Putamen (tissue), 1 donor: ENCODE results near the gene BCKDHB.
"Not testable (repeated sequence)": the region's sequence is repeated elsewhere in the genome, so short reads cannot be mapped to it uniquely, and the experiment has no call there.

Experiments used
- DNase-seq: peaks from one replicate; pipeline ENCODE4 v3.0.0-alpha.2; 2016; ENCODE audit warnings: low spot score

Gene BCKDHB

DNA sequence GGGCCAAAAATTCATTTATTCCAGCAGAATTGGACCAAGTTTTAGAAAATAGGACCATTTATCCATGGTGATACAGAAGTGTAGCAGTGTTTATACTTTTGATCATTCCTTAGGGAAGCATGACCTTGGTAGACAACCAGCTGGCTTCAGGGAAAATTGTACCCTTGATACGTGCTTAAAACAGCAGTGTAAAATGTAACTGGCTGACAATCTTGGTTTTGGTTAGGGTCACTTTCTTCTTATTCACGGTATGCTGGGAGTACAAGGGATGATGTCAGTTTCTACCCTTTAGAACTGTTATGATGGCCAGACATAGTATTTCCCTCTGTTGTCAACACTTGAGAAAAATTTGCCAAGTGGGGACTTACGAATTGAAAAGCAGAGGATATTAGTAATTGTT is 157.1 kb downstream of the BCKDHB start:
- no peak for DNase-seq

DNA sequence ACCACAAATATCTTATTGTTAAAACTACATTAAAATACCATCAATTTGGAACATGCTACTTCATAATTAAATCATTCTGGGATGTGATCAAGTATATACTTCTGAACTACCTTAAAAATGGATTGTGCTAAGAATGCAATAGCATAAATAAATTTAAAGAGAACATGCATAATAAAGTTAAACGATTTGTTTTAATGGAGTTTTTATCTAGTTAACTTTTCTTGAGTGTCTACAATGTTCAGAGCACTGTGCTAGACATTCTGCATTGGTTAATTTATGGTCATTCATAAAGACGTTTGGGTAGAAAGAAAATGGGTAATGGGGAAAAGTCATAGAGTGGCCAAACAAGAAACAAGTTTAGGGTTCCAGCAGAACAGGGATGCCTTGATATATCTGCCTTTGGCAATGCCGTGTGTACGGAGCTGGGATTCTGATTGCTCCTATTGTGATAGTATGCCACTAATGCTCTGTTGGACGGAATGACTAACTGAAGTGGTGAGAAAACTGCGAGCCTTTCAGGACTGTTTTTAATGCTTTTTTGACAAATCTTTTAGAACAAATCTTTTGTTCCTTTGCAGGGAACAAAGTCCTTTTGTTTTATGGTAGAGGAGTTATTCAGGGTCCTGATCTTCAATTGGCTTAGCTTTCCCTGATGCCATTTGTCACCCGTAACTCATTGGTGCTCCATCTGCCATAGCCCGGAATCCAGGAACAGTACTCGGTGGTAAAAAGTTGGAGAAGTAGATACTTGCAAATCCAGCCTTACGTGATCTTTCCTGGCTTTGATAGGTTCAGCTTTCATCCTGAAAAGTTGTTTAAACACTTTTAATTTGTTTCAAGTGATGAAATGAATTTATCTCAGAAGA is 162.6 kb downstream of the BCKDHB start:
- DNase-seq, result no peak

DNA sequence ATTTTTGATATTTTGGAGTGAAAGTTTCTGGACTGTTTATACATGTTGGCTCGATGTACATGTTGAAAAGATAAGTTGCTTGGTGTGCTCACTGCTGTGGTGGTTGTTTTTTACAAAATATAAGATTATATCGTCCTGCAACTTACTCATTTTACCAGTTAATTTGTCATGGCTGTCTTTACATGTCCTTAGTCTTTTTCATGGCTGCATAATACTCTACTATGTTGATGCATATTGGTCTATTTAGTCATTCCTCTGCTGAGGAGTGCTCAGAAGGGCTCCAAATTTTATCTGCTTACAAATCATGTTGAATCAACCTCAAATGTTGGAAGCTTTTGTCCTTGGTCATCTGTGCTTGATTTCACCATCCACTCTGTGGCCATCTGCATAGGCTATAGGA is 164.6 kb downstream of the BCKDHB start:
- DNase-seq, result no peak

DNA sequence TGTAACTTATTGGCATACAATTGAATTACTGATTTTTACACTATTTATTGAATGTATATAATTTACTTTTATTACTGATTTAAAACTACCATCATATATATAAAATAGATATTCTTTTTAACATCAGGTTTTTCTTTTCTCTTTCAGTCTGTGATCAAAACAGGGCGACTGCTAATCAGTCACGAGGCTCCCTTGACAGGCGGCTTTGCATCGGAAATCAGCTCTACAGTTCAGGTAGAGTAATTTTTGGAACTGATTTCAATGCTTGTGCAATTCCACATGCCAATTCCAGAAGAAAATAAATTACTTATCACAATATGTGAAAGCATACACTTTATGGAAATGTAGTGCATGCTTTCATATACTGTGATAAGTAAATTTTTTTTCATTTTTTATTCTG is 166.5 kb downstream of the BCKDHB start:
- no peak for DNase-seq

DNA sequence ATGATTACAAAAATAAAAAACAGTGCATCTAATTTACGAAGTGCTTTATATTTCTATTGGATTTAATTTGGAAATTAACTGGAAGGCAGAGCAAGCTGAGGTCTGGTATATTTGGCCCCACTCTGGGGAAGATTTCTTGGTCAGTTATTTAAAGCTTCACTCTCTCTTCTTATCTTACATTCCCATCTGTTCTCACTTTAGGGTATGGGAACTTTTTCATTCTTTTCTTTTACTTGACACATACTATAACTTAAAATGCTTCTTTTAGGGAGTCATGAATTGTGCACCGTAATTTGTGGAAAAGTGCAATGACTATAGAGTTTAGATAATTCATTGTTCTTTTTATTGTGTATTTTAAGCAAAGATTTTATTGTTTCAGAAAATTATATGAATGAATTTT is 170.4 kb downstream of the BCKDHB start:
- no peak for DNase-seq

DNA sequence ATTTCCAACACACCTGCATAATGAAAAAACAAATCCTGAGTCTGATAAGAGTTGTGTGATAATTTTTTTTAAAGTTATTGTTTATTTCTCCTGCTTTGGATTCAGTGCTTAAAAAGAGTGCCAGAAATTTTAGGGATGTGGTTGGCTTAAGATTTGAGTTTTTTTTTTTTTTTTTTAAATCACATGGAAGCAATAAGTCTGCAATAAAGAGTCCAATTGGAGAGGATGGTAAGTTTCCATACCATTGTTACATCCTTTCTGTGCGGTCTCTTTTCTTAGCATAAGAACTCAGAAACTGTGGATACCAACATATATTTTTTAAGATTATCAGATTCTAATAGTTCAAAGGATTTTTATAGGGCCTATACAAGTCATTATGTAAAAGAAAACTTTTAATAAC is 171.0 kb downstream of the BCKDHB start:
- no peak for DNase-seq

DNA sequence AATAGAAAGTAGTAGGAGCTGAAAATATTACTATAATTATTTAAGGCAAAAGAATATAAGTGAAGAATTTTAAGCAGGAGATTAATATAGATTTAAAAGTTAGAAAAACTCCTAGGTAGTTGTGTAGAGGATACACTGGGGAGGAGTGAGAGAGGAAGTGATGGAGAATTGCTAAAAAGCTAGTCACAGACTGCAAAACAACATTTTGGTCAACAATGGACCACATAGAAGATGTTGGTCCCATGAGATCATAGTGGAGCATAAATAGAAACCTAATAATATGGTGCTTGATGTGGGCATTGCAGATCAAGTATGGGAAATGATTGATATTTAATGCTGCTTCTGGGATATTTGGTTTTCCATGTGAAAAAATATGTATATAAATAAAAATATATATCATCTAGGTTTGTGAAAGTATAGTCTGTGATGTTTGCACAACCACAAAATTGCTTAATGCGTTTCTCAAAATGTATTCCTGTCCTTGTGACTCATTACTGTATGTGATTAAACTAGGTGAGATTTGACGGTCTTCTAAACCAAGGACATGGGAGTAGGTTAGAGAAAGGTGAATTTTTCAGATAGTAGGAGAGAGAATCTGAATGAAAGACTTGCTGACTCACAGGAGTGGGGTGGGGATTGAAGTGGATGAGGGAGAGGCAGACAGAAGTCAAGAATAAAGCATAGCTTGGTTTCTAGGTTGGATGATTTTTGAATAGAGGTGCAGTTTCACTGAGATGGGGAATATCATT is 174.0 kb downstream of the BCKDHB start:
- DNase-seq, result no peak

DNA sequence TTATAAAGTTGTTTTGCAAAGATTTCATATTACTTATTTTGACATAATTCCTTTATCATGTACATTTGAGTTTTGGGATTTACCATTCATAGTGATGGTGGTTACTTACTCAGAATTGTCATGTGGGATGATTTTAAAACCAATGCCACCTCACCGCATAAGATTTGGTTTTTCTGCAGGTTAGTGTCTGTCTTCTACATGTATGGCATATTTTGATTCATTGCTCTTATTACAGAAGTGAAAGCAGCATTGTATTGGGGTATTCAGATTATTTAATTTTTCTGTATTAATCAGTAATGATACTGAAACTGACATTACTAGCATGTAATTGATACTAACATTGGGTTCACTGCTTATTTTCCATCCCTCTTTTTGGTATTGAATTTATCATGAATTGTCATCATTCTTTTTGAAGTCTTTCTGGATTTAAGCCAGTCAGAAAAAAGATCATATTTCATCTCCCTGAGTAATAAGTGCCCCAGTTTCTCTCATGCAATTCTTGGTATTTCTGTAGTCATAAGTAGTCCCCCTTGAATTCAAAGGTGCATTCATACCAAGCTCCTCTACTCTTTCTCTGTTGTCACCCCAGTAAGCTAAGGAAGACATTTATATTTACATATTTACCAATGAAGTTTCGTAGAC is 176.6 kb downstream of the BCKDHB start:
- DNase-seq, result no peak

DNA sequence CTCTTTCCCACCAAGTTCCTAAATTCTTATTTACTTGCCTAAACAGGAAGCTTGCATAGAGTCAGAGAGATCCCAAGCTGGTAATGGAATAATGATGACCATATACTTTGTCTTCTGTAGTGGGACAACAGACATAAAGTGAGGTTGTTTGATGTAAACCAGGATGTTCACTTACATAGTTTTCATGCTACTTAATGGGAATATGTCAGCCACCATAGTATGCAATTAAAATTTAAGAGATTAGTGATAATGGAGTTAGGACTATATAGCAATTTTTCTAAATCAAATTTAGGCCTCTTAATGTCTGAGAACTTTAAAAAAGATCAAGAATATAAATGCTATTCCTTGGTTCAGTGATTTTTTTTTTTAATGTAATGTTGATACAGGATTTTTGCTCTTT is 180.6 kb downstream of the BCKDHB start:
- no peak for DNase-seq

DNA sequence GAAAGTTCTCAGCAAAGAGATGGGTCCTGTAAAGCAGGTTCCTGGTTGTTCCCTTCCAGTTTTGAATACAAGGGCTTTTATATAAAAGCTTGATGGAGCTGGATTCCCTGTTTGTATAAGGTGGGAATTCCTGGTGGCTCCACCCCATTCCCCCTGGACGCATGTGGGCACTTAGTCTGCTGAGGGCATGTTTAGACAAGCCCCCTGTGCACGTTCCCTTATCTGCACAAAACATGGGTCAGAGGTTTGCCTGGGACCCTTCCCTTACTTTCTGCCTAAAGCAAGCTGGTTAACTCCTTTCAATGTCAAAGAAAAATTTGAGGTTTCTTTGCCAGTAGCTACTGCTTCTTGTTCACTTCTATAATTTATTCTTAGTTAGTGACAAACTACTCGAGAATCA is 181.1 kb downstream of the BCKDHB start:
- no peak for DNase-seq

DNA sequence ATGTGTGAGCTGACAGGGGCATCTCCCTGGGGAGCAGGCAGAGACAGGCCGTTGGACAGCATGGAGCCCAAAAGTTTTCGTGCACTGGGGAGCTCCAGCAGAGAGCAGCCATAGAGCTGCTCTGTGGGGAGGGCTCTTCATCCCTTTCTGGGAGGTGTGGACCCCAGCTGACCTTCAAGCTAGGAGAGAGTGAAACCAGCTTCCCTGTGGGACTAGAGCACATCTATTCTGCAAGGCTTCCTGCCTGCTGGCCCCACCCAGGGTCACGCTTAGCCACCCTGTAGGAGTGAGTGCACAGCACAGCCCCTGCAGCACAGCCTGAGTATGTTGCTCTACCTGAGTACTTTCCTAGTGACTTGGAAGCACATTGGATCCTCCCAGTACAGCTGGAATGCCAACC is 183.3 kb downstream of the BCKDHB start:
- DNase-seq, result no peak

DNA sequence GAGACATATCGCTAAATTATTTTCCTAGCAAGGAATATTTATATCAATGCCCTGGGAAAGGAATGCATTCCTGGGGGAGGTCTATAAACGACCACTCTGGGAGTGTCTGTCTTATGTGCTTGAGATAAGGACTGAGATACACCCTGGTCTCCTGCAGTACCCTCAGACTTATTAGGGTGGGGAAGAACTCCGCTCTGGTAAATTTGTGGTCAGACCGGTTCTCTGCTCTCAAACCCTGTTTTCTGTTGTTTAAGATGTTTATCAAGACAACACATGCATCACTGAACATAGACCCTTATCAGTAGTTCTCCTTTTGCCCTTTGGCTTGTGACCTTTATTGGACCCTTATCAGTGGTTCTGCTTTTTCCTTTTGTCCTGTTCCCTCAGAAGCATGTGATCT is 188.1 kb downstream of the BCKDHB start:
- not testable (repeated sequence) for DNase-seq

DNA sequence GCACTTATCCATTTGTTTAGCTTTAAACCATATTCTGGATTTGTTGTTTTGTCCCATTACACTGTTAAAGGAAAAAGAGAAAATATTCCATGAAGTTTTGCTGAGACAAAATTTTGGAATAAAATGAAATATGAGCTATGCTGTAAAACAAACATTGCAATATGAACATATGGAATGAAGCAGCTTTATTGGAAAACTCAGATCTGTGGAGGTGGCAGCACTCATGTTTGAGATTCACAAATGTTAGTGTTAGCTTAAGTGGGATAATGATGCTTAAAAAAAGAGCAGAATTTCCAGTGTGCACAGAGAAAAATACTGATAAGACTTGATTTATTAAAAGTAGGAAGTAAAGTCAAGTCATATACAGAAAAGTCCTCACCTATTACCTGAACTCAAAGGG is 196.2 kb downstream of the BCKDHB start:
- DNase-seq, result no peak

DNA sequence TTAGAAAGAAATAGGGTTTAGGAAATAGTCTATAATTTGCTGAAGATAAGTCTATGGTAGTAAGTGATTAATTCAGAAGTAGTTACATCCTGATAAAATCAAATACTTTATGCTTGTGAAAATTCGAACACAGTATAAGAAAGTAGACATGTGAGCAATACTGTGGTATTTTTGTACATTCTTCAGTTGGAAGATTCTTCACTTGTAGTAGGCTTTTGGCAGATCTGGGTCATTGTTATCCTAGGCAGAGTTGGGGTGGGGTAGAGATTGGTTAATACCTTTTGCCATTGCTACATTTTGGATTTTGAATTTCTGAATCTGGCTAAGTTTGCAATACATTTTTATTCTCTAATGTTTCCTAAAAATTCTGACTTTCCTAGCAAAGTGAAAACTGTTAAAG is 197.5 kb downstream of the BCKDHB start:
- DNase-seq, result peak; percentile 46

DNA sequence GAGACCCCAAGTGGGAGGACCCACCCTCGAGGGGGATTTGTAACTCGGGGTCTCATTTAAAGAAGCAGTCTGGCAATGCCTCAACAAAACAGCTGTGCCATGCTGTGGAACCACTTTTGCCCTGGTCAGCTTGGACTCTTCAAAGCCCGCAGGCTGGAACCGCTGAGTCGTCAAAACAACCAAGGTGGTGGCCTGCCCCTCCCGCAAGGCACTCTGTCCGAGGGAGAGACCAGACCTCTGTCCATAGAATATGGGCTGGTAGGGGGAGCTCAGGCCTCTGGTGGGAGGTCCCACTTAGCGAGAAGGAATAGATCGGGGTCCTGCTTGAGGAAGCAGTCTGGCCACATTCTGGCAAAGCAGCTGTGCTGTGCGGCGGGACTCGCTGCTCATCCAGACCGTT is 208.1 kb downstream of the BCKDHB start:
- DNase-seq, result no peak

DNA sequence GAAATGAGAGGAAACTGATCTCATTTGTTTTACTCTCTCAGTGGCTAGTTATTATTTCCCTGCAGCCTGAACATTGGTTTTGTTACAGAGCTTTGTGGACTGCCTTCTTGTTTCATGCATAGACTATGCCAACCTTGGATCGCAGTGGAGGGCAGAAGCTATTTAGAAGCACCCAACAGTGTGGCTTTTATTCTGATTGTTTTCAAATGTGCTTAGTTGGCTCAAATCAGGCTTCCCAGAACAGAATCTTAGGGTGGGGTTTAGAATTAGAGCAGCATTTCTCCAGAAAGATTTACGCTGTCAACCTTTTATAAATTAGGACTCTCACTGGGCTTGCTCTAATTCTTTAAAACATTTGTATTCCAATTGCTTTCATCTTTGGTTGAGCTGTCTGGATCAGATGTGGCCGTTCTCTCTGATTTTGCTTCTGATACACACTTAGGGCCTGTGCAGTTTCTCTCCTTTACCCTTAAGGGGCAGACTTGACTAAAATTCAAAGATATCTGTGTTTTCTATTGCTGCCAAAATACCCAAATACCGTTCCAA is 210.3 kb downstream of the BCKDHB start:
- peak; percentile 64 for DNase-seq

DNA sequence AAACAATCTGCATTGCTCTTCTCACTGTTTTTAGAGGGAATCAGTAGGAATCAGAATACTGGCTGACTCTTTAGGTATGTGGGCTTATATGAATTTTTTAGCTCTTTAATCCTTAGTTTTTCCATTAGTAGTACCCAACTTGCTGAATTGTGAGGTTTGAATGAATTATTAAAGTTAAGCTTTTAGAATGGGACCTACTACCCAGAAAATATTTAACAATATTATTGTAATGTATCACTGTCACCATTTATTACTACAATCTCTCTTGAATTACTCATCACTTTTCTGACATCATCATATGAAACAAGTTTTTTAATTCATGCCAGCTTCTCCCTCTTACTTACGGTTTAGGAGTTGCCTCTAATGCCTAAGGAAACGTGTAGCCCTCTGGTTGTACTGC is 212.7 kb downstream of the BCKDHB start:
- no peak for DNase-seq

DNA sequence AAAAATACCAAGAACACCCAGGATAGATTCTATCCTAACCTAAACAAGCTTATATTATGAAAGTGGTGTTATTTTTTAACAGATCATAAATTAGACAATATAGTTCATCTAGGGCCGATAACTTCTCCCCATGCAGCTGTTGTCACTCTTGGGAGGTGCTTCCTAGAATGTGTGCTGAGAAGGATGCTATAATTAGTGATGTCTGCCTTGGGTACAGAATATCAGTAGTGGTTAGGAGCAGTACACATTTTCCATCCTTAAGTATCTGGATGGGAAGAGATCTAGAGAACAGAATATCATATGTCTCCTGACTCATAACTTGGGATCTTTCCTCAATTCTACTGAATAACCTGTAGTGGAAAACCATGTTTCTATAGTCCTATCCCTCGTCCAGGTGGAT is 214.5 kb downstream of the BCKDHB start:
- no peak for DNase-seq

DNA sequence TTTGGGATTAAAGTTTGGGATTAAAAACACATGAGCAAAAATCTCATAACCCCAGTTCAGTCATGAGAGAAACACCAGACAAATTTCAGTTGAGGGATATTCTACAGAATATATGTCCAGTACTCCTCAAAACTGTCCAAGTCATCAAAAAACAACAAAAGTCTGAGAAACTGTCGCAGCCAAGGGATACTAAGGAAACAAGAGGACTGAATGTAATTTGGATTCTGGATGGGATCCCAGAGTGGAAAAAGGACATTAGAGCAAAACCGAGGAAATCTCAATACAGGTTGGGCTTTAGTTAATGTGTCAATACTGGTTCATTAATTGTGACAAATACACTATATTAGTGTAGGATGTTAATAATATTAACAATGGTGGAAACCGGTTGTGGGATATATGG is 219.3 kb downstream of the BCKDHB start:
- DNase-seq, result no peak

DNA sequence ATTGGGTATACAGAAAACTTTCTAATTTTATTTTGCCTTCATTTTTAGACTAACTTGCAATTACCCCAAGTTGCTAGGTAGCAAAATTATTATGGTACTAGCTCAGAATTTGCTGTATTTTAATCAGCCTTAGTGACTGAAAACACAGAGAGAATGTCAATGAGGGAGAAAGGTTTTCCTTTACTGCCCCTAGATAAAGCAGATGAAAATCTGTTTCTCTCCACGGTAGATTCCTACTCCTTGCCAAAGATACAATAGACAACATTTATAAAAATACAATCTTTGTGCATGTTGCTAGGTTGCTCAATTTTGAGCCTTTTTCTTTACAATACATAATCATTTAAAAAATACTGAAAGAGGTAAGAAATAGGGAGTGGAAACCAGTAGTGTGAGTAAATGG is 222.2 kb downstream of the BCKDHB start:
- no peak for DNase-seq

DNA sequence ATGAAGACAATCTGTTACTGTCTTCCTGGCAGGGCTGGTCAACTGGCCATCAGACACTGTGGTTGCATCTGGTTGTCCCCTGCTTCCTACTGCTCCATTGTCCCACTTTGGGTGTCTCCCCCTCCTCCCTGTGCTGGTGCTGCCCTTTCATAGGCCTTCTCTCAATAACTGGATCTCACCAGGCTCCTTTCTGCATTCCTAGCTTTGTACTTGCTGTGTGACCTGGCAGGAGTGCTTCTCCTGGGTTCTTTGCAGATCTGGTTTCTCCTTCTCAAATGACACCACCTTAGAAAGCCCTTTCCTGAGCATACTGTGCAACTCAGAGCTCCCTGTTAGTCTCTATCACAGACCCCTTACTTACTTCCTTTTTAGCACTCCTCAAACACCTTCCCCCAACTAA is 223.0 kb downstream of the BCKDHB start:
- DNase-seq, result no peak

DNA sequence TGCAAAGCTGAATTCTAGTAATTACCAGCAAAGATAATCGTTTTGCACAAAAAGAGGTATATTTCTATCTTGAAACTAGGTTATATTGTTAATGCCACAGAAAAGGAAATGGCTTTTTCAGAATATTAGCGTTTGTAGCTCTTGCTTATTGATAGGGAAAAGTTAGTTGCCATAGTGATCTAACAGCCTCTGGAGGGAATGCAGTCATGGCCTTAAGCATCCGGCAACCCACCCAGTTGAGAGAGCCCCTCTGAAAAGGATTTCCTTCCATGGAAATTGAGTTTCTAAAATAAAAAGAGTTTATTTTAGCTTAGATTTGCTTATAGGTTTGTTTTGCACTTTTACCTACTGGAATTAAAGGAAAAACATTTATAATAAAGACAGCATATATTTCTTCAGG is 224.5 kb downstream of the BCKDHB start:
- no peak for DNase-seq

DNA sequence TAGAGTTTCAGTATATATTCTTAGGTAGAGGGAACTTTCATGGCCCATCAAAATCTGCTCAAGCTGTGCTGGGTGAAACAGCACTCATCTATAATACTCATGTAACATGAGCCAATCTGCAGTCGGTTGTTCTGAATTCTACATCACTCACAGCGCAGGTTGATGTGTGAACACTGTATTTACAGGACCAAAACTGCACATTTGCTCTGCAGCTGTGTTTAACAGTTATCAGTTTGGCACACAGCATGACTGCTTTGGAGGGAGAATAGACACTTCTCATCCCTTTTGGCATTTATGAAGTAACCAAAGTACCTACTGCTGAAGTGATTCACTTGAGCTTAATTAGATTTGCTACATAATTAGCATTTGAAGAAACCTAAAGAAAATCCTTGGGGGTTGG is 225.1 kb downstream of the BCKDHB start:
- DNase-seq, result no peak
